IMR-90 (cell line): Measurements from ENCODE around the gene RPP21. TPM values are rescaled to one million over a fixed set of nuclear protein-coding genes. Genes with fewer than 3 reads are reported as not detected.

Experiments
- ATAC-seq: fragments of 200-7000 bp; cut with Tn5 transposase; 2 replicates; pipeline ENCODE4 v1.9.1; 2020; ENCODE audit warnings: low read depth, mild to moderate bottlenecking, moderate library complexity
- BruUV-seq: library from RNA; stranded (reverse); fragments of 400-500 nt; replicated peaks from 2 replicates; lab custom pipeline; 2021; lab: Mats Ljungman, UMichigan
- CTCF ChIA-PET: fragments of 300-600 bp; formaldehyde crosslinking; extraction: SDS; loops from one replicate; lab custom pipeline; 2021; ENCODE audit warnings: antibody characterized with exemption; lab: Yijun Ruan, JAX
- POLR2A ChIA-PET: fragments of 300-600 bp; sonication (Branson Sonifier 250); formaldehyde crosslinking; loops from one replicate; lab custom pipeline; 2022; ENCODE audit warnings: antibody characterized with exemption; ENCODE audit not compliant: unreplicated experiment; lab: Charles Lee
- DNase-seq: peaks from one replicate; pipeline ENCODE4 v3.0.0; 2013
- H2AFZ ChIP-seq: replicated peaks from 2 replicates; pipeline ENCODE3; 2013; ENCODE audit warnings: low read length, mild to moderate bottlenecking; ENCODE audit not compliant: poor library complexity
- H2AK5ac ChIP-seq: 2 replicates; pipeline ENCODE4 v1.6.1; 2013; ENCODE audit warnings: low read depth, low read length, inconsistent platforms
- H2AK9ac ChIP-seq: replicated peaks from 2 replicates; pipeline ENCODE3; 2013; ENCODE audit warnings: mild to moderate bottlenecking, low read depth, low read length, moderate library complexity; ENCODE audit not compliant: poor library complexity
- H2BK120ac ChIP-seq: 2 replicates; pipeline ENCODE4 v1.6.1; 2013; ENCODE audit warnings: low read depth, low read length, inconsistent platforms
- H2BK15ac ChIP-seq: 3 replicates; pipeline ENCODE4 v1.6.1; 2013; ENCODE audit warnings: low read depth, low read length, inconsistent platforms
- H2BK20ac ChIP-seq: 2 replicates; pipeline ENCODE4 v1.6.1; 2013; ENCODE audit warnings: low read depth, mild to moderate bottlenecking, inconsistent platforms, low read length, moderate library complexity
- H2BK5ac ChIP-seq: 2 replicates; pipeline ENCODE4 v1.6.1; 2013; ENCODE audit warnings: mild to moderate bottlenecking, low read depth, low read length, inconsistent platforms; ENCODE audit not compliant: poor library complexity, severe bottlenecking
- H3K14ac ChIP-seq: replicated peaks from 2 replicates; pipeline ENCODE4 v1.6.1; 2013; ENCODE audit warnings: low read depth, low read length, inconsistent platforms
- H3K18ac ChIP-seq: 2 replicates; pipeline ENCODE4 v1.6.1; 2013; ENCODE audit warnings: low read depth, low read length, control low read depth
- H3K23ac ChIP-seq: 2 replicates; pipeline ENCODE4 v1.6.1; 2013; ENCODE audit warnings: low read depth, low read length, inconsistent platforms
- H3K27ac ChIP-seq: 2 replicates; pipeline ENCODE4 v1.5.1; 2013; ENCODE audit warnings: mild to moderate bottlenecking, control low read depth, low read length; ENCODE audit not compliant: insufficient read depth
- H3K27me3 ChIP-seq: 2 replicates; pipeline ENCODE4 v1.6.1; 2013; ENCODE audit warnings: low read length; ENCODE audit not compliant: control insufficient read depth, insufficient read depth
- H3K36me3 ChIP-seq: 2 replicates; pipeline ENCODE4 v1.6.1; 2013; ENCODE audit warnings: low read length, mixed read lengths; ENCODE audit not compliant: control insufficient read depth, insufficient read depth
- H3K4ac ChIP-seq: 2 replicates; pipeline ENCODE4 v1.6.1; 2013; ENCODE audit warnings: low read depth, low read length, inconsistent platforms
- H3K4me1 ChIP-seq: 2 replicates; pipeline ENCODE4 v1.6.1; 2013; ENCODE audit warnings: low read length, mixed read lengths; ENCODE audit not compliant: control insufficient read depth, insufficient read depth
- H3K4me2 ChIP-seq: 2 replicates; pipeline ENCODE4 v1.6.1; 2013; ENCODE audit warnings: low read depth, mild to moderate bottlenecking, control low read depth, low read length, moderate library complexity
- H3K4me3 ChIP-seq: 2 replicates; pipeline ENCODE4 v1.5.1; 2013; ENCODE audit warnings: low read depth, mild to moderate bottlenecking, control low read depth, low read length, moderate library complexity; ENCODE audit not compliant: insufficient read depth
- H3K56ac ChIP-seq: 2 replicates; pipeline ENCODE4 v1.6.1; 2013; ENCODE audit warnings: low read length, inconsistent platforms; ENCODE audit not compliant: insufficient read depth; ENCODE audit errors: extremely low read depth
- H3K79me1 ChIP-seq, 2 experiments: 2 replicates each; pipeline ENCODE4 v1.6.1; 2013; ENCODE audit warnings: low read length in 2 of 2, inconsistent platforms in 1 of 2, low read depth in 1 of 2
- H3K9ac ChIP-seq: 2 replicates; pipeline ENCODE4 v1.6.1; 2013; ENCODE audit warnings: low read depth, low read length, control low read depth
- H3K9me1 ChIP-seq: 2 replicates; pipeline ENCODE4 v1.6.1; 2013; ENCODE audit warnings: low read length, inconsistent platforms; ENCODE audit not compliant: insufficient read depth
- H3K9me3 ChIP-seq: 2 replicates; pipeline ENCODE4 v1.6.1; 2013; ENCODE audit warnings: low read length; ENCODE audit not compliant: control insufficient read depth, insufficient read depth
- H4K20me1 ChIP-seq: 2 replicates; pipeline ENCODE4 v1.6.1; 2013; ENCODE audit warnings: low read length, inconsistent platforms; ENCODE audit not compliant: insufficient read depth
- H4K5ac ChIP-seq: 2 replicates; pipeline ENCODE4 v1.6.1; 2013; ENCODE audit warnings: mild to moderate bottlenecking, low read depth, low read length, control low read depth
- H4K8ac ChIP-seq, 2 experiments: 2 replicates each; pipeline ENCODE4 v1.6.1; 2013; ENCODE audit warnings: low read depth in 2 of 2, low read length in 2 of 2, control low read depth in 1 of 2, inconsistent platforms in 1 of 2
- H4K91ac ChIP-seq: 2 replicates; pipeline ENCODE4 v1.6.1; 2013; ENCODE audit warnings: low read depth, low read length, inconsistent platforms; ENCODE audit not compliant: insufficient read depth
- CTCF ChIP-seq: conservative IDR thresholded peaks from 2 replicates; pipeline ENCODE4 v1.5.1; 2012; ENCODE audit warnings: mild to moderate bottlenecking, low read depth, low read length, improper control_type of control experiment
- FOS ChIP-seq: fragments of 150-350 bp; IDR thresholded peaks from 2 replicates; pipeline ENCODE4 v1.6.1; 2016; ENCODE audit warnings: low read depth, low read length
- RAD21 ChIP-seq: IDR thresholded peaks from 2 replicates; pipeline ENCODE4 v1.6.1; 2012; ENCODE audit warnings: low read length, improper control_type of control experiment
- RCOR1 ChIP-seq: IDR thresholded peaks from 2 replicates; pipeline ENCODE4 v1.6.1; 2012; ENCODE audit warnings: mild to moderate bottlenecking, low read length, improper control_type of control experiment; ENCODE audit not compliant: insufficient replicate concordance
- SMC3 ChIP-seq: fragments of 150-350 bp; IDR thresholded peaks from 2 replicates; pipeline ENCODE4 v1.6.1; 2016; ENCODE audit warnings: low read depth, mild to moderate bottlenecking, antibody characterized with exemption, low read length, moderate library complexity
- WGBS, 2 experiments: methylation state at CpG; one replicate each; pipeline versions ENCODE4 v1.1.5 to v1.1.7; 2013; ENCODE audit warnings: missing lambda C conversion rate in 2 of 2; ENCODE audit not compliant: insufficient read length in 1 of 2; ENCODE audit errors: extremely low coverage in 2 of 2; 5-methylcytosine and 5-hydroxymethylcytosine counted together
- dilution Hi-C: fragments of 300-500 bp; cut with HindIII; formaldehyde crosslinking; loops from one replicate; pipeline ENCODE4 v1.14.3; 2018; ENCODE audit warnings: low sequenced_read_pairs; ENCODE audit not compliant: unreplicated experiment
- in situ Hi-C: fragments of 300-500 bp; cut with MboI; formaldehyde crosslinking; loops from 3 replicates; pipeline ENCODE4 v1.14.3; 2019; ENCODE audit warnings: low sequenced_read_pairs, inconsistent platforms, mixed read lengths
- intact Hi-C: fragments of 100-400 bp; cut with micrococcal nuclease; formaldehyde crosslinking; loops from 2 replicates; pipeline ENCODE4 v1.10.0; 2022
- polyA plus RNA-seq, 3 experiments: library from polyadenylated mRNA; depleted of rRNA; stranded (reverse); fragments of >200 nt; gene quantifications; 2 replicates each; pipeline ENCODE4 v1.2.3, GENCODE V29; 2012; ENCODE audit warnings: low replicate concordance in 1 of 3
- total RNA-seq: library from RNA; depleted of rRNA; stranded (reverse); fragments of >200 nt; gene quantifications from 2 replicates; pipeline ENCODE4 v1.2.3, GENCODE V29; 2012

The RPP21 gene
- total and polyA plus RNA-seq, 2 of the 4 experiments (the other 2 are of a cell fraction): 28.9 to 79.1 TPM

- no peak for TF ChIP-seq CTCF
- no peak for TF ChIP-seq FOS
- TF ChIP-seq RAD21: no peak
- TF ChIP-seq RCOR1: no peak
- TF ChIP-seq SMC3: no peak
- Histone ChIP-seq H3K56ac (no peak overlapping the region), H2BK5ac (no peak overlapping the region), H2BK20ac (no peak overlapping the region), H4K5ac (no peak overlapping the region), H3K4me2 (no peak overlapping the region), H3K9me1 (peaks cover 5% of the 10 kb centered on the region), H3K14ac (no peak overlapping the region), H3K27ac (no peak overlapping the region), H4K20me1 (peaks cover 76% of the 10 kb centered on the region), H3K4me3 (no peak overlapping the region), H4K8ac (no peak overlapping the region), H2AK9ac (no peak overlapping the region), H2BK15ac (no peak overlapping the region), H3K27me3 (no peaks in the 10 kb centered on the region), H3K4ac (no peak overlapping the region), H3K36me3 (peaks cover 13% of the 10 kb centered on the region), H3K18ac (no peak overlapping the region), H3K9ac (no peak overlapping the region), H3K23ac (no peak overlapping the region), H3K4me1 (no peaks in the 10 kb centered on the region), H3K79me1 (peaks cover 52 to 77% of the 10 kb centered on the region in 2 experiments), H4K91ac (no peak overlapping the region), H2BK120ac (no peak overlapping the region), H2AK5ac (no peak overlapping the region), H2AFZ (no peak overlapping the region), H3K9me3 (no peaks in the 10 kb centered on the region)
- dilution Hi-C loops: no loop called here
- no CpG with 5 or more reads among the region's 1 CpG for WGBS, 2 experiments
- BruUV-seq: no TSS peak
- ChIA-PET CTCF (no interaction called here), POLR2A (no interaction called here)
- intact Hi-C loops: no loop called here
- DNase-seq: no peak
- no peak for ATAC-seq
- in situ Hi-C loops: no loop called here
Measured at GRCh38 chr6:30311671-30312070, 33.3 kb upstream of the RPP21 start.
